ENCODE measurements around the gene CFAP97D1. TPM values are rescaled to one million over a fixed set of nuclear protein-coding genes. Genes with fewer than 3 reads are reported as not detected.

The CFAP97D1 gene
- total RNA-seq, 1 experiment from 2014 or later = 0.18 TPM

DNA sequence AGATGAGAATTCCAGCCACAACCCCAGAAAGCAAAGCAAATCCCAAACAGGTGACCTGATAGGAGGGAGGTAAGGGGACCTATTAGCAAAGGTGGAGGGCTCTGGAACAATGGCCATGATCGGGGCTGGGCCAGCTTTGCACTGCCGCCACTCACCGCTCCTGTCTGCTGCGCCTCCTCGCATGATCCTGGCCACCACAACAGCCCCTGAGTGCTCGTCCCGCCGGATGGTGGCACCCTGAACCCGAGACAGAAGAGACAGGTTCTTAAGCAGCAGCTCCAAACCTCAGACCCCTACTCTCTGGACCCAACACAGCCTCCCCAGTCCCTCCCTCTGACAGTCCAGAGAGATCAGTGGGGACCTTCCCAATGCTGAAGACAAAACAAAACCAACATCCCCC lies 47.4 kb downstream of the CFAP97D1 start:
- no peaks in the 10 kb centered on the region for H3K27me3 Mint-ChIP-seq (ENCODE audit: insufficient read depth, unreplicated experiment)
- no peak overlapping the region for H3K4me3 Mint-ChIP-seq (ENCODE audit: unreplicated experiment)
- no TSS peak for BruUV-seq (replicated peaks)
- ChIA-PET CTCF (no interaction called here), POLR2A (no interaction called here)
- Histone ChIP-seq H3K9me3 (no peaks in the 10 kb centered on the region), H3K36me3 (ENCODE audit: control insufficient read depth, insufficient read depth, low read length) (no peaks in the 10 kb centered on the region), H3K4me3 (ENCODE audit: low read depth, low read length) (no peak overlapping the region), H3K4me1 (peaks cover 5% of the 10 kb centered on the region; the same call in 1 of the 2 replicates), H3K27me3 (replicated peaks; ENCODE audit: control insufficient read depth, insufficient read depth, low read length) (no peaks in the 10 kb centered on the region)
- H3K27ac Mint-ChIP-seq (ENCODE audit: unreplicated experiment) = no peak overlapping the region
- H3K36me3 Mint-ChIP-seq (ENCODE audit: insufficient read depth, unreplicated experiment) = no peaks in the 10 kb centered on the region
- H3K4me1 Mint-ChIP-seq (ENCODE audit: low read depth, unreplicated experiment) = no peaks in the 10 kb centered on the region
- TF ChIP-seq, protein P1, sequence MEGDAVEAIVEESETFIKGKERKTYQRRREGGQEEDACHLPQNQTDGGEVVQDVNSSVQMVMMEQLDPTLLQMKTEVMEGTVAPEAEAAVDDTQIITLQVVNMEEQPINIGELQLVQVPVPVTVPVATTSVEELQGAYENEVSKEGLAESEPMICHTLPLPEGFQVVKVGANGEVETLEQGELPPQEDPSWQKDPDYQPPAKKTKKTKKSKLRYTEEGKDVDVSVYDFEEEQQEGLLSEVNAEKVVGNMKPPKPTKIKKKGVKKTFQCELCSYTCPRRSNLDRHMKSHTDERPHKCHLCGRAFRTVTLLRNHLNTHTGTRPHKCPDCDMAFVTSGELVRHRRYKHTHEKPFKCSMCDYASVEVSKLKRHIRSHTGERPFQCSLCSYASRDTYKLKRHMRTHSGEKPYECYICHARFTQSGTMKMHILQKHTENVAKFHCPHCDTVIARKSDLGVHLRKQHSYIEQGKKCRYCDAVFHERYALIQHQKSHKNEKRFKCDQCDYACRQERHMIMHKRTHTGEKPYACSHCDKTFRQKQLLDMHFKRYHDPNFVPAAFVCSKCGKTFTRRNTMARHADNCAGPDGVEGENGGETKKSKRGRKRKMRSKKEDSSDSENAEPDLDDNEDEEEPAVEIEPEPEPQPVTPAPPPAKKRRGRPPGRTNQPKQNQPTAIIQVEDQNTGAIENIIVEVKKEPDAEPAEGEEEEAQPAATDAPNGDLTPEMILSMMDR (IDR thresholded peaks at IDR 0.05; ENCODE audit: insufficient read depth in 1 of 2, low read depth in 1 of 2, low read length in 1 of 2, severe bottlenecking in 1 of 2, unreplicated experiment in 1 of 2) = no peak
- DNase-seq = no peak
- no peaks in the 10 kb centered on the region for H3K9me3 Mint-ChIP-seq (ENCODE audit: unreplicated experiment)
- intact Hi-C loops (cut with micrococcal nuclease; ENCODE audit: unreplicated experiment) = no loop called here

DNA sequence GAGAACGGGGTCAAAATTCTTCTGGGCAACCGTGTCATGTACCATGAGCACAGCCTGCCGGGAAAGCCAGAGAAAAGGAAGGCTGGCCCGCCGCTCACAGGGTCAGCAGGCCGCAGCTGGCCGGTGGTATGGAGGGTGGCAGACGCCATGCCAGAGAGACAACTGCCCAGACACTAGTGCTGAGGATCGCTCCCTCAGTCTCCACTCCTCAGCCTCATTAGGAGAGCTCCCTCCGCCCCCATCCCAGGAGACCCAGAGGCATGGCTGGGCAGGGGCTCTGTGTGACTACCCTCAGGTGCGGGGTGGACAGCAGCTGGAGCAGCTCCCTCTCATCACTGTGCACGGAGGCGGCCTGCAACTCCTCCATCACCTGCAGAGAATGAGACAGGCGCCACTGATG lies 49.5 kb downstream of the CFAP97D1 start:
- no peaks in the 10 kb centered on the region for H3K9me3 Mint-ChIP-seq (ENCODE audit: unreplicated experiment)
- peaks cover 7% of the 10 kb centered on the region for H3K4me1 Mint-ChIP-seq (ENCODE audit: low read depth, unreplicated experiment)
- Histone ChIP-seq H3K36me3 (ENCODE audit: control insufficient read depth, insufficient read depth, low read length) (no peaks in the 10 kb centered on the region), H3K9me3 (no peaks in the 10 kb centered on the region), H3K4me3 (ENCODE audit: low read depth, low read length) (no peak overlapping the region), H3K27me3 (replicated peaks; ENCODE audit: control insufficient read depth, insufficient read depth, low read length) (no peaks in the 10 kb centered on the region), H3K4me1 (peaks cover 5% of the 10 kb centered on the region; the same call in 1 of the 2 replicates)
- no peak overlapping the region for H3K4me3 Mint-ChIP-seq (ENCODE audit: unreplicated experiment)
- intact Hi-C loops (cut with micrococcal nuclease; ENCODE audit: unreplicated experiment) = loop anchor here (5.0 kb wide), 1 partner anchor 52 kb away; the partner anchor contains the start of gene DUSP3
- BruUV-seq (replicated peaks) = no TSS peak
- no peak for DNase-seq
- ChIA-PET CTCF (interaction anchor here (0.7 kb wide), 1 partner anchor 51 kb away, joined by 3 read pairs; no protein-coding TSS in a partner anchor), POLR2A (no interaction called here)
- TF ChIP-seq, protein P1 (IDR thresholded peaks at IDR 0.05; ENCODE audit: insufficient read depth in 1 of 2, low read depth in 1 of 2, low read length in 1 of 2, severe bottlenecking in 1 of 2, unreplicated experiment in 1 of 2) = no peak
- peaks cover 8% of the 10 kb centered on the region for H3K36me3 Mint-ChIP-seq (ENCODE audit: insufficient read depth, unreplicated experiment)
- no peak overlapping the region for H3K27ac Mint-ChIP-seq (ENCODE audit: unreplicated experiment)
- H3K27me3 Mint-ChIP-seq (ENCODE audit: insufficient read depth, unreplicated experiment) = peaks cover 6% of the 10 kb centered on the region

- peaks cover 6% of the 10 kb centered on the region for H3K27me3 Mint-ChIP-seq (ENCODE audit: insufficient read depth, unreplicated experiment)
- POLR2A ChIA-PET = no interaction called here
- peak overlapping the region; percentile 82 for H3K4me3 Mint-ChIP-seq (ENCODE audit: unreplicated experiment)
- TF ChIP-seq, protein P1 (IDR thresholded peaks at IDR 0.05; ENCODE audit: insufficient read depth in 1 of 2, low read depth in 1 of 2, low read length in 1 of 2, severe bottlenecking in 1 of 2, unreplicated experiment in 1 of 2) = no peak
- Histone ChIP-seq H3K9me3 (no peaks in the 10 kb centered on the region), H3K27me3 (replicated peaks; ENCODE audit: control insufficient read depth, insufficient read depth, low read length) (no peaks in the 10 kb centered on the region), H3K36me3 (ENCODE audit: control insufficient read depth, insufficient read depth, low read length) (no peaks in the 10 kb centered on the region), H3K4me3 (ENCODE audit: low read depth, low read length) (no peak overlapping the region), H3K4me1 (peaks cover 5% of the 10 kb centered on the region; the same call in 1 of the 2 replicates)
- H3K4me1 Mint-ChIP-seq (ENCODE audit: low read depth, unreplicated experiment) = peaks cover 7% of the 10 kb centered on the region
- CTCF ChIA-PET = no interaction called here
- BruUV-seq (replicated peaks) = no TSS peak
- peaks cover 8% of the 10 kb centered on the region for H3K36me3 Mint-ChIP-seq (ENCODE audit: insufficient read depth, unreplicated experiment)
- DNase-seq = no peak
- intact Hi-C loops (cut with micrococcal nuclease; ENCODE audit: unreplicated experiment) = loop anchor here (5.0 kb wide), 1 partner anchor 53 kb away; the partner anchor contains the start of gene DUSP3
- H3K9me3 Mint-ChIP-seq (ENCODE audit: unreplicated experiment) = no peaks in the 10 kb centered on the region
- no peak overlapping the region for H3K27ac Mint-ChIP-seq (ENCODE audit: unreplicated experiment)
Measured at GRCh38 chr17:43830510-43831140, 50.4 kb downstream of the CFAP97D1 start.

Data from Caco-2 (cell line).